ENCODE results near the gene HES7.

HES7 gene

GRCh38 chr17:8153031-8153451 lies 29.1 kb upstream of the HES7 start:
- H3K79me2 ChIP-seq (ENCODE audit: insufficient read depth, low read length), result peaks cover 11% of the 10 kb centered on the region; the same call in 1 of the 2 replicates
- H3K4me2 ChIP-seq (ENCODE audit: low read depth, low read length, poor library complexity, severe bottlenecking), result peak overlapping the region; percentile 97
- H3K4me3 ChIP-seq (ENCODE audit: low read length, poor library complexity, severe bottlenecking), result peak overlapping the region; percentile 87
- H3K4me1 ChIP-seq (ENCODE audit: insufficient read depth, low read length, poor library complexity, severe bottlenecking), result peaks cover 34% of the 10 kb centered on the region
- H3K9ac ChIP-seq (ENCODE audit: low read depth, low read length, poor library complexity, severe bottlenecking), result no peak overlapping the region
- no peaks in the 10 kb centered on the region for H3K9me2 ChIP-seq (replicated peaks; ENCODE audit: low read depth, low read length)
- TF ChIP-seq EZH2phosphoT487 (IDR thresholded peaks at IDR 0.05; ENCODE audit: borderline replicate concordance), result no peak
- no peak for TF ChIP-seq CTCF (conservative IDR thresholded peaks at IDR 0.05; ENCODE audit: low read length)
- peaks cover 15% of the 10 kb centered on the region for H4K20me1 ChIP-seq (ENCODE audit: insufficient read depth, low read length, poor library complexity, severe bottlenecking)
- H3K36me3 ChIP-seq (ENCODE audit: insufficient read depth, low read length), result peaks cover 8% of the 10 kb centered on the region; the same call in 1 of the 2 replicates
- no peaks in the 10 kb centered on the region for H3K9me3 ChIP-seq (ENCODE audit: insufficient read depth, low read depth, low read length)
- H3K27me3 ChIP-seq (ENCODE audit: insufficient read depth, low read length, poor library complexity, severe bottlenecking), result no peaks in the 10 kb centered on the region
- no peaks in the 10 kb centered on the region for H3F3A ChIP-seq (ENCODE audit: low read depth)
- no peak overlapping the region for H2AFZ ChIP-seq (ENCODE audit: low read length)

- TF ChIP-seq CTCF (conservative IDR thresholded peaks at IDR 0.05; ENCODE audit: low read length), result no peak
- peaks cover 15% of the 10 kb centered on the region for H4K20me1 ChIP-seq (ENCODE audit: insufficient read depth, low read length, poor library complexity, severe bottlenecking)
- peak within 1 kb of the TSS; percentile 97 for H3K4me2 ChIP-seq (ENCODE audit: low read depth, low read length, poor library complexity, severe bottlenecking)
- no peaks in the 10 kb centered on the region for H3K9me3 ChIP-seq (ENCODE audit: insufficient read depth, low read depth, low read length)
- H3K9ac ChIP-seq (ENCODE audit: low read depth, low read length, poor library complexity, severe bottlenecking), result peak within 1 kb of the TSS; percentile 77
- peaks cover 34% of the 10 kb centered on the region for H3K4me1 ChIP-seq (ENCODE audit: insufficient read depth, low read length, poor library complexity, severe bottlenecking)
- H3K36me3 ChIP-seq (ENCODE audit: insufficient read depth, low read length), result peaks cover 16% of the 10 kb centered on the region; the same call in 1 of the 2 replicates
- peak within 1 kb of the TSS; percentile 68 for H2AFZ ChIP-seq (ENCODE audit: low read length)
- H3K4me3 ChIP-seq (ENCODE audit: low read length, poor library complexity, severe bottlenecking), result peak within 1 kb of the TSS; percentile 87
- H3K27me3 ChIP-seq (ENCODE audit: insufficient read depth, low read length, poor library complexity, severe bottlenecking), result no peaks in the 10 kb centered on the region
- H3K79me2 ChIP-seq (ENCODE audit: insufficient read depth, low read length), result peaks cover 11% of the 10 kb centered on the region; the same call in 1 of the 2 replicates
- H3K9me2 ChIP-seq (replicated peaks; ENCODE audit: low read depth, low read length), result no peaks in the 10 kb centered on the region
- no peaks in the 10 kb centered on the region for H3F3A ChIP-seq (ENCODE audit: low read depth)
Observed at GRCh38 chr17:8152112-8152775, 28.3 kb upstream of the HES7 start, which contains the start of gene PER1. Gene PER1, minus strand, starts transcription at chr17:8152404. Its CDS starts 1,698 bp downstream, at chr17:8150706.

GRCh38 chr17:8151641-8152111 lies 27.8 kb upstream of the HES7 start:
- Histone ChIP-seq H3K4me3 (ENCODE audit: low read length, poor library complexity, severe bottlenecking) (peak overlapping the region; percentile 87), H3F3A (ENCODE audit: low read depth) (no peaks in the 10 kb centered on the region), H3K9ac (ENCODE audit: low read depth, low read length, poor library complexity, severe bottlenecking) (peak overlapping the region; percentile 77), H2AFZ (ENCODE audit: low read length) (peak overlapping the region; percentile 68), H3K4me1 (ENCODE audit: insufficient read depth, low read length, poor library complexity, severe bottlenecking) (peaks cover 29% of the 10 kb centered on the region), H3K36me3 (ENCODE audit: insufficient read depth, low read length) (peaks cover 16% of the 10 kb centered on the region; the same call in 1 of the 2 replicates), H3K27me3 (ENCODE audit: insufficient read depth, low read length, poor library complexity, severe bottlenecking) (no peaks in the 10 kb centered on the region), H4K20me1 (ENCODE audit: insufficient read depth, low read length, poor library complexity, severe bottlenecking) (peaks cover 15% of the 10 kb centered on the region), H3K9me3 (ENCODE audit: insufficient read depth, low read depth, low read length) (no peaks in the 10 kb centered on the region), H3K9me2 (replicated peaks; ENCODE audit: low read depth, low read length) (no peaks in the 10 kb centered on the region), H3K79me2 (ENCODE audit: insufficient read depth, low read length) (peaks cover 11% of the 10 kb centered on the region; the same call in 1 of the 2 replicates), H3K4me2 (ENCODE audit: low read depth, low read length, poor library complexity, severe bottlenecking) (peak overlapping the region; percentile 97)
- TF ChIP-seq EZH2phosphoT487 (IDR thresholded peaks at IDR 0.05; ENCODE audit: borderline replicate concordance) (no peak), CTCF (conservative IDR thresholded peaks at IDR 0.05; ENCODE audit: low read length) (no peak)

All from Loucy (cell line).